Measurements from ENCODE around the gene ATG10.

DNA sequence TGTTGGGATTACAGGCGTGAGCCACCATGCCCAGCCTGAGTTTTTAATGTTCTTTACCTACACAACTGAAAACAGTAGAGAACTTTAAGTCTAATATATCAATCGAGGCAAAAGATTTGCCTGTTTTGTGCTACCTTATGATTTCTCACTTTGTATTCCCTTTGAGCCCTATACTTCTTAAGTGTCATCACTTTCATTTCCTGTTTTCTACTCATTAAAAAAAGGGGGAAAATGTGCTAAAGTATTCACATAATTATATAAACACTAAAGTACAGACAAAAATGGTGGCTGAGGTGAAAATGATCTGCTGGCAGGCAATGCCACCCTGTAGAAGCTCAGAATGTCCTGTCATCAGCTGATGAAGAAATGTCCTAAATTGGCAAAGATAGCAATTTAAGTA, 23.6 kb downstream of the ATG10 start:
- TF ChIP-seq, protein P1, sequence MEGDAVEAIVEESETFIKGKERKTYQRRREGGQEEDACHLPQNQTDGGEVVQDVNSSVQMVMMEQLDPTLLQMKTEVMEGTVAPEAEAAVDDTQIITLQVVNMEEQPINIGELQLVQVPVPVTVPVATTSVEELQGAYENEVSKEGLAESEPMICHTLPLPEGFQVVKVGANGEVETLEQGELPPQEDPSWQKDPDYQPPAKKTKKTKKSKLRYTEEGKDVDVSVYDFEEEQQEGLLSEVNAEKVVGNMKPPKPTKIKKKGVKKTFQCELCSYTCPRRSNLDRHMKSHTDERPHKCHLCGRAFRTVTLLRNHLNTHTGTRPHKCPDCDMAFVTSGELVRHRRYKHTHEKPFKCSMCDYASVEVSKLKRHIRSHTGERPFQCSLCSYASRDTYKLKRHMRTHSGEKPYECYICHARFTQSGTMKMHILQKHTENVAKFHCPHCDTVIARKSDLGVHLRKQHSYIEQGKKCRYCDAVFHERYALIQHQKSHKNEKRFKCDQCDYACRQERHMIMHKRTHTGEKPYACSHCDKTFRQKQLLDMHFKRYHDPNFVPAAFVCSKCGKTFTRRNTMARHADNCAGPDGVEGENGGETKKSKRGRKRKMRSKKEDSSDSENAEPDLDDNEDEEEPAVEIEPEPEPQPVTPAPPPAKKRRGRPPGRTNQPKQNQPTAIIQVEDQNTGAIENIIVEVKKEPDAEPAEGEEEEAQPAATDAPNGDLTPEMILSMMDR (IDR thresholded peaks at IDR 0.05; ENCODE audit: control extremely low read depth in 1 of 3, insufficient read depth in 1 of 3, low read depth in 1 of 3, low read length in 3 of 3), result no peak
- TF ChIP-seq CEBPB (IDR thresholded peaks at IDR 0.05; ENCODE audit: low read depth, low read length) (no peak), POLR2A (IDR thresholded peaks at IDR 0.05; ENCODE audit: control extremely low read depth in 1 of 2, low read depth in 2 of 2, low read length in 2 of 2) (no peak), TCF12 (IDR thresholded peaks at IDR 0.05; ENCODE audit: low read depth, low read length) (no peak), ZNF274 (IDR thresholded peaks at IDR 0.05; ENCODE audit: borderline replicate concordance, extremely low read depth, low read length) (no peak), POLR2AphosphoS5 (IDR thresholded peaks at IDR 0.05; ENCODE audit: low read depth, low read length) (no peak), KDM5A (IDR thresholded peaks at IDR 0.05; ENCODE audit: low read length) (no peak), TAF1 (IDR thresholded peaks at IDR 0.05; ENCODE audit: low read depth, low read length) (no peak), CREB1 (IDR thresholded peaks at IDR 0.05) (no peak), YY1 (IDR thresholded peaks at IDR 0.05; ENCODE audit: low read depth, low read length) (no peak), KDM1A (IDR thresholded peaks at IDR 0.05; ENCODE audit: borderline replicate concordance, low read length) (no peak), JUND (IDR thresholded peaks at IDR 0.05; ENCODE audit: low read length) (no peak)
- TF ChIP-seq, protein P2, sequence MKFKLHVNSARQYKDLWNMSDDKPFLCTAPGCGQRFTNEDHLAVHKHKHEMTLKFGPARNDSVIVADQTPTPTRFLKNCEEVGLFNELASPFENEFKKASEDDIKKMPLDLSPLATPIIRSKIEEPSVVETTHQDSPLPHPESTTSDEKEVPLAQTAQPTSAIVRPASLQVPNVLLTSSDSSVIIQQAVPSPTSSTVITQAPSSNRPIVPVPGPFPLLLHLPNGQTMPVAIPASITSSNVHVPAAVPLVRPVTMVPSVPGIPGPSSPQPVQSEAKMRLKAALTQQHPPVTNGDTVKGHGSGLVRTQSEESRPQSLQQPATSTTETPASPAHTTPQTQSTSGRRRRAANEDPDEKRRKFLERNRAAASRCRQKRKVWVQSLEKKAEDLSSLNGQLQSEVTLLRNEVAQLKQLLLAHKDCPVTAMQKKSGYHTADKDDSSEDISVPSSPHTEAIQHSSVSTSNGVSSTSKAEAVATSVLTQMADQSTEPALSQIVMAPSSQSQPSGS (IDR thresholded peaks at IDR 0.05; ENCODE audit: low read length), result no peak

Data from H1 (cell line).